ENCODE results near the gene PRR3. TPM values are rescaled to one million over a fixed set of nuclear protein-coding genes. Genes with fewer than 3 reads are reported as not detected.
A peak's percentile ranks its signal among the peaks of the same experiment; 100 is the strongest.

Gene PRR3
- total RNA-seq, 1 donor from 2014 or later, result 4.0 TPM

GRCh38 chr6:30533460-30534294, 23.4 kb upstream of the PRR3 start:
- DNase-seq (ENCODE audit: low read depth, low spot score), result no peak

- DNase-seq (ENCODE audit: low read depth, low spot score), result no peak
Measured at GRCh38 chr6:30537931-30538330, 19.2 kb upstream of the PRR3 start.

- peak; percentile 74 for DNase-seq (ENCODE audit: low read depth, low spot score)
Measured at GRCh38 chr6:30541515-30542403, 15.3 kb upstream of the PRR3 start.

GRCh38 chr6:30542404-30542725, 14.7 kb upstream of the PRR3 start:
- no peak for DNase-seq (ENCODE audit: low read depth, low spot score)

GRCh38 chr6:30542915-30543314, 14.2 kb upstream of the PRR3 start:
- no peak for DNase-seq (ENCODE audit: low read depth, low spot score)

- no peak for DNase-seq (ENCODE audit: low read depth, low spot score)
Measured at GRCh38 chr6:30543821-30544220, 13.3 kb upstream of the PRR3 start.

- no peak for DNase-seq (ENCODE audit: low read depth, low spot score)
Measured at GRCh38 chr6:30544666-30545272, 12.3 kb upstream of the PRR3 start.

- DNase-seq (ENCODE audit: low read depth, low spot score), result no peak
Measured at GRCh38 chr6:30547454-30547853, 9.6 kb upstream of the PRR3 start.

GRCh38 chr6:30548375-30548774, 8.7 kb upstream of the PRR3 start:
- DNase-seq (ENCODE audit: low read depth, low spot score), result no peak

GRCh38 chr6:30554404-30554803, 2.7 kb upstream of the PRR3 start:
- no peak for DNase-seq (ENCODE audit: low read depth, low spot score)

GRCh38 chr6:30554962-30555815, 1.9 kb upstream of the PRR3 start:
- no peak for DNase-seq (ENCODE audit: low read depth, low spot score)

GRCh38 chr6:30555816-30556065, 1.4 kb upstream of the PRR3 start:
- DNase-seq (ENCODE audit: low read depth, low spot score), result no peak

- DNase-seq (ENCODE audit: low read depth, low spot score), result peak; percentile 64
Measured at GRCh38 chr6:30556066-30556905, 809 bp upstream of the PRR3 start, which contains the start of gene GNL1. TSS of gene GNL1 (minus strand) at chr6:30556489. CDS start at chr6:30556203, 286 bp downstream.

- no peak for DNase-seq (ENCODE audit: low read depth, low spot score)
Measured at GRCh38 chr6:30557683-30557981, 537 bp downstream of the PRR3 start.

- DNase-seq (ENCODE audit: low read depth, low spot score), result no peak
Measured at GRCh38 chr6:30560930-30561329, 3.8 kb downstream of the PRR3 start.

GRCh38 chr6:30562470-30563425, 5.7 kb downstream of the PRR3 start:
- DNase-seq (ENCODE audit: low read depth, low spot score), result no peak

- DNase-seq (ENCODE audit: low read depth, low spot score), result no peak
Measured at GRCh38 chr6:30564114-30564513, 7.0 kb downstream of the PRR3 start.

- DNase-seq (ENCODE audit: low read depth, low spot score), result no peak
Measured at GRCh38 chr6:30565772-30566171, 8.7 kb downstream of the PRR3 start.

GRCh38 chr6:30568245-30568644, 11.2 kb downstream of the PRR3 start:
- DNase-seq (ENCODE audit: low read depth, low spot score), result no peak

- DNase-seq (ENCODE audit: low read depth, low spot score), result no peak
Measured at GRCh38 chr6:30570263-30570662, 13.2 kb downstream of the PRR3 start.
